ENCODE results near the gene SPRY1.

SPRY1 gene

DNA sequence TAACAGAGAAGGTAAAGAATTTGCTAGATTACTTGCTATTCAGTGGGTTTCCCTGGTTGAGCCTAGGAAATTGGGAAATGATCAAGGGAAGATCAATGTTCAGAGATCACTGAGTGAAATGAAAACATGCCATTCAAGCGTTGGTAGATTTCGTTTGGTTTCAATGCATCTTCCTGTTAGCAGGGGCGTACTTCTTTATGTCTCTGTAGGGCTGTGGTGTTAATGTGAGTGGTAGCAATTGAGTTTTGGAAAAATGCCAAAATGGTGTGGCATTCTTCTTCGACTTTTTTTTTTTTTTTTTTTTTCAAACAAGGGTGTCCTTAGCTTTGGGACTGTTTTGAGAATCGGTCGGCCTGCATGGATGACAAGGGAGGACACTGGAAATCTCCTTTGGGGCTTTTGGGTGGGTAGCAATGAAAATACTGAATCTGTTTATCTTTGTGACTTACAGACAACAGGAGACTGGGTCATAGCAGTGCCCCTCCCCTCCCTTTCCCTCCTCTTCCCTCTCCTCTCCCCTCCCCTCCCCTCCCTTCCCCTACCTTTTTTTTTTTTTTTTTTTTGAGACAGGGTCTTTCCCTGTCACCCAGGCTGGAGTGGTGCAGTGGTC is 50.4 kb downstream of the SPRY1 start:
- no peak for TF ChIP-seq POLR2AphosphoS5 (IDR thresholded peaks at IDR 0.05; ENCODE audit: low read depth)
- Histone ChIP-seq H3K27me3 (ENCODE audit: insufficient read depth, poor library complexity, severe bottlenecking) (no peaks in the 10 kb centered on the region), H3K4me3 (replicated peaks; ENCODE audit: insufficient read depth, low read length) (no peak overlapping the region), H3K27ac (replicated peaks) (no peak overlapping the region)
- DNase-seq (ENCODE audit: low read depth in 1 of 2, low spot score in 1 of 2) = no peak

DNA sequence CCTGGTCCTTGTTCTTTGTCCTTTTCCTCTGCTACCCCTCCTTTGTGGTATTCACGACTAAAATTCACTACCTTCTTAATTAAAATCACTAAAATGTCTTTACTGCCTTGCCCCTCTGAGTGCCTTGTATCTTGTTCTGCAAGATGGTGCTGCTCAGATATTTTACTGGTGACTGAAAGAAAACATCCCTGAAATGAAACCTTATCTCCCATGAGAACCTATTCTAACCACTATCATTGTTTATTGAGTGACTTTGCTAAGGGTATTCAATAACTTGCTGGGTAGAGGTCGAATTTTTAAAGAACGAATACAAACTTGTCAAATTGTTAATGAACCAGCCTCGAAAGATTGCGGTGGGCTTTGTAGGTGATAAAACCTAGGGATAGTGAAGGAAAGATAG is 52.8 kb downstream of the SPRY1 start:
- H3K27ac ChIP-seq (replicated peaks) = no peak overlapping the region
- no peak for TF ChIP-seq POLR2AphosphoS5 (IDR thresholded peaks at IDR 0.05; ENCODE audit: low read depth)
- TF ChIP-seq SPI1 (IDR thresholded peaks at IDR 0.05; ENCODE audit: borderline replicate concordance, low read depth) = no peak
- TF ChIP-seq, protein P1, sequence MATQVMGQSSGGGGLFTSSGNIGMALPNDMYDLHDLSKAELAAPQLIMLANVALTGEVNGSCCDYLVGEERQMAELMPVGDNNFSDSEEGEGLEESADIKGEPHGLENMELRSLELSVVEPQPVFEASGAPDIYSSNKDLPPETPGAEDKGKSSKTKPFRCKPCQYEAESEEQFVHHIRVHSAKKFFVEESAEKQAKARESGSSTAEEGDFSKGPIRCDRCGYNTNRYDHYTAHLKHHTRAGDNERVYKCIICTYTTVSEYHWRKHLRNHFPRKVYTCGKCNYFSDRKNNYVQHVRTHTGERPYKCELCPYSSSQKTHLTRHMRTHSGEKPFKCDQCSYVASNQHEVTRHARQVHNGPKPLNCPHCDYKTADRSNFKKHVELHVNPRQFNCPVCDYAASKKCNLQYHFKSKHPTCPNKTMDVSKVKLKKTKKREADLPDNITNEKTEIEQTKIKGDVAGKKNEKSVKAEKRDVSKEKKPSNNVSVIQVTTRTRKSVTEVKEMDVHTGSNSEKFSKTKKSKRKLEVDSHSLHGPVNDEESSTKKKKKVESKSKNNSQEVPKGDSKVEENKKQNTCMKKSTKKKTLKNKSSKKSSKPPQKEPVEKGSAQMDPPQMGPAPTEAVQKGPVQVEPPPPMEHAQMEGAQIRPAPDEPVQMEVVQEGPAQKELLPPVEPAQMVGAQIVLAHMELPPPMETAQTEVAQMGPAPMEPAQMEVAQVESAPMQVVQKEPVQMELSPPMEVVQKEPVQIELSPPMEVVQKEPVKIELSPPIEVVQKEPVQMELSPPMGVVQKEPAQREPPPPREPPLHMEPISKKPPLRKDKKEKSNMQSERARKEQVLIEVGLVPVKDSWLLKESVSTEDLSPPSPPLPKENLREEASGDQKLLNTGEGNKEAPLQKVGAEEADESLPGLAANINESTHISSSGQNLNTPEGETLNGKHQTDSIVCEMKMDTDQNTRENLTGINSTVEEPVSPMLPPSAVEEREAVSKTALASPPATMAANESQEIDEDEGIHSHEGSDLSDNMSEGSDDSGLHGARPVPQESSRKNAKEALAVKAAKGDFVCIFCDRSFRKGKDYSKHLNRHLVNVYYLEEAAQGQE (IDR thresholded peaks at IDR 0.05; ENCODE audit: insufficient replicate concordance, low read depth) = no peak
- no peak for TF ChIP-seq GABPA (IDR thresholded peaks at IDR 0.05; ENCODE audit: low read depth)
- TF ChIP-seq, protein P2, sequence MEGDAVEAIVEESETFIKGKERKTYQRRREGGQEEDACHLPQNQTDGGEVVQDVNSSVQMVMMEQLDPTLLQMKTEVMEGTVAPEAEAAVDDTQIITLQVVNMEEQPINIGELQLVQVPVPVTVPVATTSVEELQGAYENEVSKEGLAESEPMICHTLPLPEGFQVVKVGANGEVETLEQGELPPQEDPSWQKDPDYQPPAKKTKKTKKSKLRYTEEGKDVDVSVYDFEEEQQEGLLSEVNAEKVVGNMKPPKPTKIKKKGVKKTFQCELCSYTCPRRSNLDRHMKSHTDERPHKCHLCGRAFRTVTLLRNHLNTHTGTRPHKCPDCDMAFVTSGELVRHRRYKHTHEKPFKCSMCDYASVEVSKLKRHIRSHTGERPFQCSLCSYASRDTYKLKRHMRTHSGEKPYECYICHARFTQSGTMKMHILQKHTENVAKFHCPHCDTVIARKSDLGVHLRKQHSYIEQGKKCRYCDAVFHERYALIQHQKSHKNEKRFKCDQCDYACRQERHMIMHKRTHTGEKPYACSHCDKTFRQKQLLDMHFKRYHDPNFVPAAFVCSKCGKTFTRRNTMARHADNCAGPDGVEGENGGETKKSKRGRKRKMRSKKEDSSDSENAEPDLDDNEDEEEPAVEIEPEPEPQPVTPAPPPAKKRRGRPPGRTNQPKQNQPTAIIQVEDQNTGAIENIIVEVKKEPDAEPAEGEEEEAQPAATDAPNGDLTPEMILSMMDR (IDR thresholded peaks at IDR 0.05; ENCODE audit: insufficient read depth, low read length) = no peak
- no peak for DNase-seq (ENCODE audit: low read depth in 1 of 2, low spot score in 1 of 2)
- no peaks in the 10 kb centered on the region for H3K27me3 ChIP-seq (ENCODE audit: insufficient read depth, poor library complexity, severe bottlenecking)
- no peak overlapping the region for H3K4me3 ChIP-seq (replicated peaks; ENCODE audit: insufficient read depth, low read length)

DNA sequence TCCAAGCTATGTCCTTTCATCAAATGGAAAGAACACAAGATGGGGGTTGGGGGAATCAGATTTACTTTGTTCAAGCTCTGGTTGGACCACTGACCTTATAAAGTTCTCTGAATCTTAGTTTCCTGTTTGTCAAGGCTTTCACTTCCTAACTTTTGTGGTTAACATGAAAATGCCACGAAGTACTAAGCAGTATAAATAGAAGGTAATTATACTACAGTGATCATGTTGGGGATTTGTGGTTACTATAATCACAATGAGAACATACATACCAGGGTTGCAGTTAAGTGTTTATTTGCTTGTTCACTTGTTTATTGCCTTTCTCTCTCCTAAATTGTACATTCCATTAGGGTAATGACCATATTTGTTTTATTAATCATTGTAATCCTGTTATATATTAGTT is 53.2 kb downstream of the SPRY1 start:
- no peak for DNase-seq (ENCODE audit: low read depth in 1 of 2, low spot score in 1 of 2)
- peak; percentile 53; the same call in 1 of the 2 replicates for TF ChIP-seq SPI1 (IDR thresholded peaks at IDR 0.05; ENCODE audit: borderline replicate concordance, low read depth)
- TF ChIP-seq, protein P1 (IDR thresholded peaks at IDR 0.05; ENCODE audit: insufficient replicate concordance, low read depth) = no peak
- TF ChIP-seq POLR2AphosphoS5 (IDR thresholded peaks at IDR 0.05; ENCODE audit: low read depth) = no peak
- no peaks in the 10 kb centered on the region for H3K27me3 ChIP-seq (ENCODE audit: insufficient read depth, poor library complexity, severe bottlenecking)
- no peak overlapping the region for H3K27ac ChIP-seq (replicated peaks)
- no peak overlapping the region for H3K4me3 ChIP-seq (replicated peaks; ENCODE audit: insufficient read depth, low read length)

DNA sequence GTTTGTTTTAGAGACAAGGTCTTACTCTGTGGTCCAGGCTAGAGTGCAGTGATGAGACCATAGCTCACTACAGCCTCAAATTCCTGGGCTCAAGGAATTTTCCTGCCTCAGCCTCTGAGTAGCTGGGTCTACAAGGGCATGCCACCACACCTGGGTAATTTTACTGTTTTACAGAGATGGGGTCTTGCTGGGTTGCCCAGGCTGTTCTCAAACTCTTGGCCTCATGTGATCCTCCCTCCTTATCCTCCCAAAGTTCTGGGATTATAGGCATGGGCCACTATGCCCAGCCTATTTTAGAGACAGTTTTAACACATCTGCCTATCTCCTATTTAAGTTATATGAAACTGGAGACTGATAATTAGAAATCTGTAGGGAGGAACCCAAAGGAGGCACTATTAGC is 53.8 kb downstream of the SPRY1 start:
- no peak for DNase-seq (ENCODE audit: low read depth in 1 of 2, low spot score in 1 of 2)
- H3K4me3 ChIP-seq (replicated peaks; ENCODE audit: insufficient read depth, low read length) = no peak overlapping the region
- TF ChIP-seq, protein P1 (IDR thresholded peaks at IDR 0.05; ENCODE audit: insufficient replicate concordance, low read depth) = no peak
- TF ChIP-seq GABPA (IDR thresholded peaks at IDR 0.05; ENCODE audit: low read depth) (no peak), SPI1 (IDR thresholded peaks at IDR 0.05; ENCODE audit: borderline replicate concordance, low read depth) (no peak), POLR2AphosphoS5 (IDR thresholded peaks at IDR 0.05; ENCODE audit: low read depth) (no peak)
- TF ChIP-seq, protein P2 (IDR thresholded peaks at IDR 0.05; ENCODE audit: insufficient read depth, low read length) = no peak
- no peaks in the 10 kb centered on the region for H3K27me3 ChIP-seq (ENCODE audit: insufficient read depth, poor library complexity, severe bottlenecking)
- no peak overlapping the region for H3K27ac ChIP-seq (replicated peaks)
